GM13977 (cell line): ENCODE results near the gene TSHZ2.

Experiments
- DNase-seq: peaks from one replicate; pipeline ENCODE4 v3.0.0; 2012; ENCODE audit warnings: low spot score
- CTCF ChIP-seq: IDR thresholded peaks from 2 replicates; pipeline ENCODE4 v1.5.1; 2012; ENCODE audit warnings: mild to moderate bottlenecking, control low read depth; ENCODE audit not compliant: insufficient read depth; ENCODE audit errors: extremely low read depth, missing control alignments
- in situ Hi-C: fragments of 300-500 bp; cut with MboI; formaldehyde crosslinking; loops from one replicate; pipeline ENCODE4 v1.12.0; 2022; ENCODE audit warnings: low sequenced_read_pairs, low pct_unique_long_range_greater_than_20kb, mixed read lengths, inconsistent platforms; ENCODE audit not compliant: unreplicated experiment

The TSHZ2 gene

GRCh38 chr20:53179749-53180148 lies 207.6 kb downstream of the TSHZ2 start:
- TF ChIP-seq CTCF: no peak
- in situ Hi-C loops: no loop called here
- no peak for DNase-seq

- no peak for DNase-seq
- in situ Hi-C loops: no loop called here
- TF ChIP-seq CTCF: no peak
Observed at GRCh38 chr20:53180928-53181362, 208.8 kb downstream of the TSHZ2 start.

GRCh38 chr20:53181866-53182376 lies 209.8 kb downstream of the TSHZ2 start:
- in situ Hi-C loops: no loop called here
- no peak for DNase-seq

GRCh38 chr20:53183181-53183580 lies 211.0 kb downstream of the TSHZ2 start:
- TF ChIP-seq CTCF: no peak
- in situ Hi-C loops: no loop called here

More at GRCh38 chr20:53181866-53182376, 209.8 kb downstream of the TSHZ2 start:
- no peak for TF ChIP-seq CTCF

GRCh38 chr20:53186635-53187034 lies 214.5 kb downstream of the TSHZ2 start:
- no peak for TF ChIP-seq CTCF

More at GRCh38 chr20:53183181-53183580, 211.0 kb downstream of the TSHZ2 start:
- DNase-seq: no peak

GRCh38 chr20:53187392-53188068 lies 215.4 kb downstream of the TSHZ2 start:
- in situ Hi-C loops: no loop called here
- DNase-seq: no peak
- no peak for TF ChIP-seq CTCF

More at GRCh38 chr20:53186635-53187034, 214.5 kb downstream of the TSHZ2 start:
- no peak for DNase-seq
- in situ Hi-C loops: no loop called here
